ENCODE measurements around the gene ASPHD1. TPM values are rescaled to one million over a fixed set of nuclear protein-coding genes. Genes with fewer than 3 reads are reported as not detected.
"Not testable (repeated sequence)": the region's sequence is repeated elsewhere in the genome, so short reads cannot be mapped to it uniquely, and the experiment has no call there.

ASPHD1 gene
- total and polyA plus RNA-seq, 4 experiments from 2014 or later: not detected

DNA sequence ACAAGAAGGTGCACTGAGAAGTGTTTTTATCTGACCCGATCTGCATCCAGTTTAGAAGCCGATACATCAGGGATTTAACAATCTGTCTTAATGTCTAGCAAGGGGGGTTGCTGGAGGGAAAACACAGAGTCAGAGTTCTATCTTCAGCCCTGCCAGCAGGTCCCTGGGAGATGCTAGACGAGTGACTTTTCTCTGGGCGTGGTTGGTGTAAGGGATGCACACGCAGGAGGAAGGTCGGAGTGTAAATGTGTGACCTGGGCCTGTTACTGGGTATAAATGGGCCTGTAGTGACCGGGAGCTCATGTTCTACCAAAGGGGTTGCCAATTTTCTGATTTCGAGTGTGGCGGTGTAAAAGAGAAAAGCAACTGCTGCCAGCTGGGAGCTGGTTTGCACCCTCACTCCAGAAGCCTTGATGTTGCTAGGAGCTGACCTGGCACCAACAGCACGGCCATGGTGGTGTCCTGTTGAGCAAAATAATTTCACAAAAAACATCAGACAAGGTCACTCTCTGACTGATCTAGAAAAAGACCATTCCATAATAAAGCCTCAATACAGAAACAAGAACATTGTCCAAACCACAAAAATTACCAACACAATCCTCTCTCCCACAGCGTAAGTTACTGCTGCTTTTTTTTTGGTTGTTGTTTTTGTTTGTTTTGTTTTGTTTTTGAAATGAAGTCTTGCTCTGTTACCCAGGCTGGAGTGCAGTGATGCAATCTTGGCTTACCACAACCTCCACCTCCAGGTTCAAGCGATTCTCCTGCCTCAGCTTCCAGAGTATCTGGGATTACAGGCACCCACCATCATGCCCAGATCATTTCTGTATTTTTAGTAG is 27.0 kb downstream of the ASPHD1 start:
- Histone ChIP-seq H3K4me3 (ENCODE audit: low read length in 2 of 2) (no peak overlapping the region), H3K9me3 (ENCODE audit: control insufficient read depth in 1 of 2, low read length in 2 of 2) (no peaks in the 10 kb centered on the region), H3K27me3 (ENCODE audit: insufficient read depth, low read length) (no peaks in the 10 kb centered on the region), H3K27ac (ENCODE audit: low read depth, low read length) (peak overlapping the region; percentile 77), H3K36me3 (ENCODE audit: insufficient read depth, low read length) (peaks cover 9% of the 10 kb centered on the region), H3K4me1 (ENCODE audit: insufficient read depth, low read length) (peaks cover 32% of the 10 kb centered on the region)
- peak overlapping the region; percentile 63 to 98 (median 88) for H3K27ac Mint-ChIP-seq
- H3K9me3 Mint-ChIP-seq: no peaks in the 10 kb centered on the region
- intact Hi-C loops (cut with micrococcal nuclease): loop anchor here (2.0 to 5.0 kb wide), 2 partner anchors 46 to 65 kb away; partner anchors contain the start of genes CDIPT and TAOK2
- peaks cover 21 to 49% (median 28%) of the 10 kb centered on the region in 4 donors for H3K4me1 Mint-ChIP-seq
- peak overlapping the region; percentile 88 to 96 (median 94) for H3K4me3 Mint-ChIP-seq
- no peak for DNase-seq
- POLR2A ChIA-PET (ENCODE audit: partially characterized antibody): interaction anchor here (0.8 to 3.0 kb wide), 17 partner anchors 10 to 142 kb away, joined by 3 to 57 read pairs (median 5); partner anchors contain the start of genes ASPHD1, HIRIP3, INO80E and PAGR1
- CTCF ChIA-PET (ENCODE audit: partially characterized antibody): interaction anchor here (0.8 to 1.4 kb wide), 4 partner anchors 34 to 105 kb away, joined by 3 to 9 read pairs (median 6); partner anchors contain the start of gene TMEM219
- no peaks in the 10 kb centered on the region for H3K27me3 Mint-ChIP-seq
- peaks cover 4 to 20% of the 10 kb centered on the region in 2 donors for H3K36me3 Mint-ChIP-seq

DNA sequence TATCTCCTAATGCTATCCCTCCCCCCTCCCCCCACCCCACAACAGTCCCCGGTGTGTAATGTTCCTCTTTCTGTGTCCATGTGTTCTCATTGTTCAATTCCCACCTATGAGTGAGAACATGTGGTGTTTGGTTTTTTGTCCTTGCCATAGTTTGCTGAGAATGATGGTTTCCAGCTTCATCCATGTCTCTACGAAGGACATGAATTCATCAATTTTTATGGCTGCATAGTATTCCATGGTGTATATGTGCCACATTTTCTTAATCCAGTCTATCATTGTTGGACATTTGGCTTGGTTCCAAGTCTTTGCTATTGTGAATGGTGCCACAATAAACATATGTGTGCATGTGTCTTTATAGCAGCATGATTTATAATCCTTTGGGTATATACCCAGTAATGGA is 31.5 kb downstream of the ASPHD1 start:
- intact Hi-C loops (cut with micrococcal nuclease); H3K4me3 ChIP-seq (ENCODE audit: low read length in 2 of 2); H3K9me3 Mint-ChIP-seq; CTCF ChIA-PET (ENCODE audit: partially characterized antibody); H3K36me3 ChIP-seq (ENCODE audit: insufficient read depth, low read length); H3K36me3 Mint-ChIP-seq; DNase-seq; POLR2A ChIA-PET (ENCODE audit: partially characterized antibody); H3K4me1 ChIP-seq (ENCODE audit: insufficient read depth, low read length); H3K27ac Mint-ChIP-seq; H3K27ac ChIP-seq (ENCODE audit: low read depth, low read length); H3K27me3 Mint-ChIP-seq; H3K27me3 ChIP-seq (ENCODE audit: insufficient read depth, low read length); H3K4me3 Mint-ChIP-seq; H3K9me3 ChIP-seq (ENCODE audit: control insufficient read depth in 1 of 2, low read length in 2 of 2): not testable (repeated sequence)
- H3K4me1 Mint-ChIP-seq: peaks cover 4 to 10% (median 8%) of the 10 kb centered on the region in 4 donors

GRCh38 chr16:29940656-29941055 is 40.4 kb downstream of the ASPHD1 start:
- no peaks in the 10 kb centered on the region for H3K4me1 ChIP-seq (ENCODE audit: insufficient read depth, low read length)
- POLR2A ChIA-PET (ENCODE audit: partially characterized antibody): no interaction called here
- no peak overlapping the region for H3K4me3 ChIP-seq (ENCODE audit: low read length in 2 of 2)
- peaks cover 0 to 6% of the 10 kb centered on the region in 2 donors for H3K27me3 Mint-ChIP-seq
- CTCF ChIA-PET (ENCODE audit: partially characterized antibody): no interaction called here
- no peak for DNase-seq
- intact Hi-C loops (cut with micrococcal nuclease): no loop called here
- H3K27ac Mint-ChIP-seq: no peak overlapping the region
- H3K27me3 ChIP-seq (ENCODE audit: insufficient read depth, low read length): no peaks in the 10 kb centered on the region
- peaks cover 0 to 3% (median 0%) of the 10 kb centered on the region in 8 donors for H3K9me3 Mint-ChIP-seq
- H3K27ac ChIP-seq (ENCODE audit: low read depth, low read length): no peak overlapping the region
- H3K4me3 Mint-ChIP-seq: no peak overlapping the region
- H3K9me3 ChIP-seq (ENCODE audit: control insufficient read depth in 1 of 2, low read length in 2 of 2): no peaks in the 10 kb centered on the region
- no peaks in the 10 kb centered on the region for H3K36me3 ChIP-seq (ENCODE audit: insufficient read depth, low read length)
- peaks cover 0 to 1% (median 0%) of the 10 kb centered on the region in 4 donors for H3K4me1 Mint-ChIP-seq
- no peaks in the 10 kb centered on the region for H3K36me3 Mint-ChIP-seq

DNA sequence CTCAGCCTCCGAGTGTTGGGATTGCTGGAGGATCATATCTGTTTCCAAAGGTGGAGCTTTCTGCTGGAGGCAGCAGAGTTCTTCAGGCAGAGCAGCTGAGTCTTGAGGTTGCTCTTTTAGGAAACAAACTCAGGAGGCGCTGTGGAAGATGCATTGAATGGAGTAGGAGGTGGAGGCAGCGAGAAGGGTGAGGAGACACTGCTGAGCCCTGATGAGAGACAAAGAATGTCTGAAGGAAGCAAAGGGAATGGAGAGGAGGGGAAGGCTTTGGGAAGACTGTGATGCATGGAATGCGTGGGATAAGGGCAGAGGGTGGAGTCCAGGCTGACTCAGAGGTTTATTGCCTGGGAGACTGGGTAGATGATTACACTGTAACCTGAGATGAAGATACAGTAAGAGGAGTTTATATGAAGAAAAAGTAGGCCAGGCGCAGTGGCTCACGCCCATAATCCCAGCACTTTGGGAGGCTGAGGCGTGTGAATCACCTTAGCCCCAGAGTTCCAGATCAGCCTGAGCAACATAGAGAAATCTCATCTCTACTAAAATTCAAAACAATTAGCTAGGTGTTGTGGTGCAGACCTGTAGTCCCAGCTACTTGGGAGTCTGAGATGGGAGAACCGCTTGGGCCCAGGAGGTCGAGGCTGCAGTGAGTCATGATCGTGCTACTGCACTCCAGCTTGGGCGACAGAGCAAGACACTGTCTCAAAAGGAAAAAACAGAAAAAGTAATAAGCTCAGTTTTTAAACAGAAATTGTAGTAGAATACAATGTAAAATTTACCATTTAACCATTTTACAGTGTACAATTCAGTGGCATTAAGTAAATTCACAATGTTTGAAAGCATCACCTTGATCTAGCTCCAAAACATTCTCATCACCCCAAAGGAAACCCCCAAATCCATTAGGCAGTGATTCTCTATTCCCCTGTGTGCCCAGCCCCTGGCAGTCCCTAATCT is 43.8 kb downstream of the ASPHD1 start:
- Histone ChIP-seq H3K4me1 (ENCODE audit: insufficient read depth, low read length) (no peaks in the 10 kb centered on the region), H3K4me3 (ENCODE audit: low read length in 2 of 2) (no peak overlapping the region), H3K27me3 (ENCODE audit: insufficient read depth, low read length) (no peaks in the 10 kb centered on the region), H3K9me3 (ENCODE audit: control insufficient read depth in 1 of 2, low read length in 2 of 2) (no peaks in the 10 kb centered on the region), H3K27ac (ENCODE audit: low read depth, low read length) (no peak overlapping the region), H3K36me3 (ENCODE audit: insufficient read depth, low read length) (no peaks in the 10 kb centered on the region)
- ChIA-PET POLR2A (ENCODE audit: partially characterized antibody) (no interaction called here), CTCF (ENCODE audit: partially characterized antibody) (interaction anchor here (0.6 to 1.2 kb wide), 3 partner anchors 16 to 95 kb away, joined by 3 read pairs; partner anchors contain the start of gene TLCD3B)
- no peak for DNase-seq
- Mint-ChIP-seq H3K27me3 (peaks cover 0 to 4% of the 10 kb centered on the region in 2 donors), H3K4me3 (no peak overlapping the region), H3K27ac (no peak overlapping the region), H3K9me3 (peaks cover 0 to 3% (median 0%) of the 10 kb centered on the region in 8 donors), H3K4me1 (peaks cover 0 to 1% (median 0%) of the 10 kb centered on the region in 4 donors), H3K36me3 (no peaks in the 10 kb centered on the region)
- intact Hi-C loops (cut with micrococcal nuclease): no loop called here

GRCh38 chr16:29947897-29948296 is 47.6 kb downstream of the ASPHD1 start:
- POLR2A ChIA-PET (ENCODE audit: partially characterized antibody): interaction anchor here (0.6 kb wide), 1 partner anchor 23 kb away, joined by 3 read pairs; no protein-coding TSS in a partner anchor
- no peak for DNase-seq
- H3K4me3 Mint-ChIP-seq: no peak overlapping the region
- H3K4me1 Mint-ChIP-seq: peaks cover 0 to 1% (median 0%) of the 10 kb centered on the region in 4 donors
- Histone ChIP-seq H3K36me3 (ENCODE audit: insufficient read depth, low read length) (no peaks in the 10 kb centered on the region), H3K4me1 (ENCODE audit: insufficient read depth, low read length) (no peaks in the 10 kb centered on the region), H3K9me3 (ENCODE audit: control insufficient read depth in 1 of 2, low read length in 2 of 2) (no peaks in the 10 kb centered on the region), H3K27me3 (ENCODE audit: insufficient read depth, low read length) (no peaks in the 10 kb centered on the region), H3K27ac (ENCODE audit: low read depth, low read length) (no peak overlapping the region), H3K4me3 (ENCODE audit: low read length in 2 of 2) (no peak overlapping the region)
- H3K27me3 Mint-ChIP-seq: peaks cover 0 to 1% of the 10 kb centered on the region in 2 donors
- H3K36me3 Mint-ChIP-seq: no peaks in the 10 kb centered on the region
- no peak overlapping the region for H3K27ac Mint-ChIP-seq
- CTCF ChIA-PET (ENCODE audit: partially characterized antibody): interaction anchor here (0.9 kb wide), 1 partner anchor 25 kb away, joined by 3 read pairs; no protein-coding TSS in a partner anchor
- intact Hi-C loops (cut with micrococcal nuclease): no loop called here
- peaks cover 0 to 7% (median 2%) of the 10 kb centered on the region in 8 donors for H3K9me3 Mint-ChIP-seq

DNA sequence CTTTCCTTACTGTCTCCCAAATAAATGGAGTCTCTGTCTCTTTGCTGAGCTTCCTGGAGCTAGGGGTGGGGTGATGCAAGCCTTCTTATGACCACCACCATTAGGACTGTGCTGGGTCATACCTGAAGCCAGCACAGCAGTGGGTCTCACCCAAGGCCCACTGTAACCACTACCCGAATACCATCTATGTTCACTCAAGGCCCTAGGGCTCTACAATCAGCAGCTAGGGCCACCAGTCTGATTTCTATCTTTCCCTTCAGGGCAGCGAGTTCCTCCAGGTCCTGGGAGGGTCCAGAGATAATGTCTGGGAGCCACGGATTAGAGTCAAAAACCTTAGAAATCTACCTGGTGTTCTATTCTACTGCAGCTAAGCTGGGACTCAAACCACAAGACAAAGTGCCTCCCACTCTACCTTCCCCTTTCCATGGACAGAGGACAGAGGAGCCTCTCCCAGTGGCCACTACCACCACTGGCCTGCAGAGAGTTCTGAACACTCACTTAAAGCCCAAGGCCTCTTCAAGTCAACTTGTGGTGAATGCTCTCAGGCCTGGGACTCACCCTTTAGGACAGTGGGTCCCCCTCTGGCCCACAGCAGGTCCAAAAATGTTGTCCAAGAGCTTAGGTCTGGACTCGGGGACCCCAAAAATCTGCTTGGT is 50.6 kb downstream of the ASPHD1 start:
- Mint-ChIP-seq H3K4me1 (no peaks in the 10 kb centered on the region), H3K27ac (no peak overlapping the region), H3K4me3 (no peak overlapping the region), H3K9me3 (peaks cover 0 to 7% (median 2%) of the 10 kb centered on the region in 8 donors), H3K36me3 (no peaks in the 10 kb centered on the region), H3K27me3 (peaks cover 1 to 2% of the 10 kb centered on the region in 2 donors)
- H3K27me3 ChIP-seq (ENCODE audit: insufficient read depth, low read length): no peaks in the 10 kb centered on the region
- no peaks in the 10 kb centered on the region for H3K9me3 ChIP-seq (ENCODE audit: control insufficient read depth in 1 of 2, low read length in 2 of 2)
- no peak overlapping the region for H3K4me3 ChIP-seq (ENCODE audit: low read length in 2 of 2)
- no peaks in the 10 kb centered on the region for H3K36me3 ChIP-seq (ENCODE audit: insufficient read depth, low read length)
- CTCF ChIA-PET (ENCODE audit: partially characterized antibody): no interaction called here
- no peak for DNase-seq
- POLR2A ChIA-PET (ENCODE audit: partially characterized antibody): interaction anchor here (1.1 kb wide), 1 partner anchor 11 kb away, joined by 5 read pairs; the partner anchor contains the start of gene TMEM219
- no peaks in the 10 kb centered on the region for H3K4me1 ChIP-seq (ENCODE audit: insufficient read depth, low read length)
- intact Hi-C loops (cut with micrococcal nuclease): no loop called here
- no peak overlapping the region for H3K27ac ChIP-seq (ENCODE audit: low read depth, low read length)

Data from CD4-positive, alpha-beta memory T cell (primary cell).